ENCODE measurements around the gene UBE2Z. TPM values are rescaled to one million over a fixed set of nuclear protein-coding genes. Genes with fewer than 3 reads are reported as not detected.

UBE2Z gene
- total RNA-seq, 1 donor from 2014 or later = 102 TPM

DNA sequence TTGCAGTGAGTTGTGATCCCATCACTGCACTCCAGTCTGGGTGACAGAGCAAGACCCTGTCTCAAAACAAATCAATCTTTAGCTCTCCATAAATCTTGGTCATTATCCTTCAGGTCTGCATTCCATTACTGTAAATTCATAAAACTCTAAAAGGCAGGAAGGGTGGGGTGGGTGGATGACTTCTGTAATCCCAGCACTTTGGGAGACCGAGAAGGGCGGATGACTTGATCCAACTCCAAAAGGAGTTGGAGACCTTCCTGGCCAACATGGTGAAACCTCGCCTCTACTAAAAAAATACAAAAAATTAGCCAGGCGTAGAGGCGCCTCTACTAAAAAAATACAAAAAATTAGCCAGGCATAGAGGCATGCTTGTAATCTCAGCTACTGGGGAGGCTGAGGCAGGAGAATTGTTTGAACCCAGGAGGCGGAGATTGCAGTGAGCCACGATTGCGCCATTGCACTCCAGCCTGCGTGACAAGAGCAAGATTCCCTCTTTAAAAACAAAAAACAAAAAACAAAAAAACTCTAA, 2.2 kb upstream of the UBE2Z start:
- H3K36me3 Mint-ChIP-seq (ENCODE audit: unreplicated experiment) = no peaks in the 10 kb centered on the region
- H3K9me3 Mint-ChIP-seq (ENCODE audit: unreplicated experiment) = no peaks in the 10 kb centered on the region
- DNase-seq (ENCODE audit: extremely low spot score, unreplicated experiment) = no peak
- H3K4me1 Mint-ChIP-seq (ENCODE audit: unreplicated experiment) = peaks cover 25% of the 10 kb centered on the region
- no peak overlapping the region for H3K4me3 Mint-ChIP-seq (ENCODE audit: unreplicated experiment)
- H3K27me3 Mint-ChIP-seq (ENCODE audit: unreplicated experiment) = no peaks in the 10 kb centered on the region
- no peak overlapping the region for H3K27ac Mint-ChIP-seq (ENCODE audit: unreplicated experiment)
- TF ChIP-seq, protein P1, sequence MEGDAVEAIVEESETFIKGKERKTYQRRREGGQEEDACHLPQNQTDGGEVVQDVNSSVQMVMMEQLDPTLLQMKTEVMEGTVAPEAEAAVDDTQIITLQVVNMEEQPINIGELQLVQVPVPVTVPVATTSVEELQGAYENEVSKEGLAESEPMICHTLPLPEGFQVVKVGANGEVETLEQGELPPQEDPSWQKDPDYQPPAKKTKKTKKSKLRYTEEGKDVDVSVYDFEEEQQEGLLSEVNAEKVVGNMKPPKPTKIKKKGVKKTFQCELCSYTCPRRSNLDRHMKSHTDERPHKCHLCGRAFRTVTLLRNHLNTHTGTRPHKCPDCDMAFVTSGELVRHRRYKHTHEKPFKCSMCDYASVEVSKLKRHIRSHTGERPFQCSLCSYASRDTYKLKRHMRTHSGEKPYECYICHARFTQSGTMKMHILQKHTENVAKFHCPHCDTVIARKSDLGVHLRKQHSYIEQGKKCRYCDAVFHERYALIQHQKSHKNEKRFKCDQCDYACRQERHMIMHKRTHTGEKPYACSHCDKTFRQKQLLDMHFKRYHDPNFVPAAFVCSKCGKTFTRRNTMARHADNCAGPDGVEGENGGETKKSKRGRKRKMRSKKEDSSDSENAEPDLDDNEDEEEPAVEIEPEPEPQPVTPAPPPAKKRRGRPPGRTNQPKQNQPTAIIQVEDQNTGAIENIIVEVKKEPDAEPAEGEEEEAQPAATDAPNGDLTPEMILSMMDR (IDR thresholded peaks at IDR 0.05) = no peak

DNA sequence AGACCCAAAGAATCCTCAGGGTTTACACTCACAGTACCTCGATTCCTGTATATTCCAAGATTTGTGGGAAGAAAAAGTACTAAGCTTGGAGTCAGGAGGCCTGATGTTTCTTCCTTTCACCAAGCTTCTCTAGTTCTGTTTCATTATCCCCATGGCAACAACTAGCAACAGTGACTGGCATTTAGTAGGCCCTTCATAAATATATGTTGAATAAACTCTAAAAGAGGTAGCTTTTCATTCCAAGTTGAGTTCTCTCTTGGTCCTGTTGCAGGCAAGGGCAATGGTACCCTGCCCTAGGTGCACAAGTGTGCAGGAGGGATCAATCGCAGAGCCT, 527 bp upstream of the UBE2Z start:
- DNase-seq (ENCODE audit: extremely low spot score, unreplicated experiment) = no peak
- peaks cover 40% of the 10 kb centered on the region for H3K4me1 Mint-ChIP-seq (ENCODE audit: unreplicated experiment)
- H3K27ac Mint-ChIP-seq (ENCODE audit: unreplicated experiment) = peak overlapping the region; percentile 98
- peaks cover 10% of the 10 kb centered on the region for H3K36me3 Mint-ChIP-seq (ENCODE audit: unreplicated experiment)
- H3K4me3 Mint-ChIP-seq (ENCODE audit: unreplicated experiment) = peak overlapping the region; percentile 90
- no peaks in the 10 kb centered on the region for H3K9me3 Mint-ChIP-seq (ENCODE audit: unreplicated experiment)
- H3K27me3 Mint-ChIP-seq (ENCODE audit: unreplicated experiment) = no peaks in the 10 kb centered on the region
- TF ChIP-seq, protein P1 (IDR thresholded peaks at IDR 0.05) = no peak

DNA sequence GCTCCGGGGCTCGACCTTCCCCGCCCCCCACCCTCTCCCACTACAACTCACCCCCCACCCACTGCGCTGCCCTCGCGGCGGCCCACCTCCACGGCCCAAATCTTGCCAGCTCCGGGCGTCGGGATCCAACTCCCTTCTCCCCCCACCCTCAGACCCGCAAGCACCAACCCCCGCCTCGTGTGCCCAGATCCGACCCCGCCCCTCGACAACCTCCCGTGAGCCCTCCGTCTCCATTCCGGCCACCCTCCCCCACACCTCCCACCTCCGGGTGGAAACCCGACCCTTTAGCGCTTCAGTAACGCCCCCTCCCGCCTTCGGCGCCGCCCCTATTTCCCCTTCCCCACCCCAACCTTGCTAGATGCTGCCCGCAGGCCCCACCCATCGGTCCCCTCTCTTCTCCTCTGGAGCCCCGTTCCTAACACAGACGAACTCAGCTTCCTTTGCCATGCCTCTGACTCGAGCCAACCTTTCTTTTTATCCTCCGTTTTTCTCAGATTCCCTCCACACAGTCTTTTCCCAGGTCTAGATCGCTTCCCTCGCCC, 717 bp downstream of the UBE2Z start:
- H3K27ac Mint-ChIP-seq (ENCODE audit: unreplicated experiment) = peak overlapping the region; percentile 85
- peaks cover 18% of the 10 kb centered on the region for H3K36me3 Mint-ChIP-seq (ENCODE audit: unreplicated experiment)
- H3K9me3 Mint-ChIP-seq (ENCODE audit: unreplicated experiment) = no peaks in the 10 kb centered on the region
- H3K27me3 Mint-ChIP-seq (ENCODE audit: unreplicated experiment) = no peaks in the 10 kb centered on the region
- H3K4me3 Mint-ChIP-seq (ENCODE audit: unreplicated experiment) = peak overlapping the region; percentile 90
- H3K4me1 Mint-ChIP-seq (ENCODE audit: unreplicated experiment) = peaks cover 45% of the 10 kb centered on the region
- peak; percentile 92 for DNase-seq (ENCODE audit: extremely low spot score, unreplicated experiment)
- TF ChIP-seq, protein P1 (IDR thresholded peaks at IDR 0.05) = no peak

DNA sequence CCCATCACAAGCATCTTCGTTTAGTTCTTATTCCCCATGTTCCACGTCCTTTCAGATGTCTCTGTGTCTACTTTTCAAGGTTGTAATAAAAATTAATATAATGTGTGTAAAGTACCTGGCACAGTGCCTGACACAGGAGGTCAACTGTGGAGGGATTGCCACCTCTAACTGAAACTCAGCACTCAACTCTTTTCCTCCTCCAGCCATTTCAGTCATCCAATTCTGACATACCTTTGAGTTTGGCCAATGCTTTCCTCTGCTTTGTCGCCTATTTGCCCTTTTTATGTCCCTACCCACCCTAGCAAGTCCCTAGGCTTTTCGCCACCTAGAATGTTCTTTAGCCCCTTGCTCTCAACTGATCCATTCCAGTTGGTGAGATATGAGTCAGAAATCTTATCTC, 1.6 kb downstream of the UBE2Z start:
- H3K27ac Mint-ChIP-seq (ENCODE audit: unreplicated experiment) = peak overlapping the region; percentile 74
- no peaks in the 10 kb centered on the region for H3K9me3 Mint-ChIP-seq (ENCODE audit: unreplicated experiment)
- no peak for DNase-seq (ENCODE audit: extremely low spot score, unreplicated experiment)
- H3K4me3 Mint-ChIP-seq (ENCODE audit: unreplicated experiment) = peak overlapping the region; percentile 90
- H3K27me3 Mint-ChIP-seq (ENCODE audit: unreplicated experiment) = no peaks in the 10 kb centered on the region
- peaks cover 25% of the 10 kb centered on the region for H3K36me3 Mint-ChIP-seq (ENCODE audit: unreplicated experiment)
- TF ChIP-seq, protein P1 (IDR thresholded peaks at IDR 0.05) = no peak
- peaks cover 48% of the 10 kb centered on the region for H3K4me1 Mint-ChIP-seq (ENCODE audit: unreplicated experiment)

DNA sequence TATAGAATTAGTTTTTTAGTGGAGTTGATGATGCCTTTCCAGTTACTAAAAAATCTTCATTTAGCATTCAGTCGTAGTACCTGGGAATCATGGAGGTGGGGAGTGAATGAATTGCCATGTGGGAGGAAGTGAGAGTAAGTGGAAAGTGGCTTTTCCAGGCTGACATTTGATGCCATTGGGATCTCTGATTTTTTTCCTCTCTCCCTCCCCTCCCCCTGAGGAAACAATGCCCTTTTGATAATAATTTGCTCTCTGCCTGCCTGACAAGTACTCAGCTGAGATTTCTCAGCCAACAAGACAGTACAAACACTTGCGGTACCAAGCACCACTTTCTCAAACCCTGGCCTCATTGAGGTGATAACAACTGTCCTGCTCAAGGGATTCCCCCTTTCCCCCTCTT, 2.2 kb downstream of the UBE2Z start:
- Mint-ChIP-seq H3K9me3 (ENCODE audit: unreplicated experiment) (no peaks in the 10 kb centered on the region), H3K4me1 (ENCODE audit: unreplicated experiment) (peaks cover 54% of the 10 kb centered on the region), H3K27ac (ENCODE audit: unreplicated experiment) (no peak overlapping the region), H3K27me3 (ENCODE audit: unreplicated experiment) (no peaks in the 10 kb centered on the region), H3K4me3 (ENCODE audit: unreplicated experiment) (peak overlapping the region; percentile 90), H3K36me3 (ENCODE audit: unreplicated experiment) (peaks cover 26% of the 10 kb centered on the region)
- no peak for DNase-seq (ENCODE audit: extremely low spot score, unreplicated experiment)
- TF ChIP-seq, protein P1 (IDR thresholded peaks at IDR 0.05) = no peak
